SK-N-SH (cell line): ENCODE results near the gene TNK2. TPM values are rescaled to one million over a fixed set of nuclear protein-coding genes. Genes with fewer than 3 reads are reported as not detected.

Source experiments
- CTCF ChIA-PET: fragments of 300-600, 350-600 bp; formaldehyde crosslinking; extraction: SDS; loops from one replicate; lab custom pipeline; 2021; lab: Yijun Ruan, JAX
- POLR2A ChIA-PET: fragments of 350-600 bp; sonication (Branson Sonifier 250); formaldehyde crosslinking; extraction: SDS; loops from one replicate; lab custom pipeline; 2020; ENCODE audit warnings: antibody characterized with exemption, inconsistent platforms; lab: Yijun Ruan, JAX
- DNase-seq: peaks from one replicate; pipeline ENCODE4 v3.0.0; 2012
- H2AFZ ChIP-seq: fragments of 200-600 bp; sonication (generic); 2 replicates; pipeline ENCODE4 v1.8.1; 2016; ENCODE audit warnings: antibody characterized with exemption, mild to moderate bottlenecking, low read depth
- H3F3A ChIP-seq: fragments of 200-600 bp; sonication (generic); replicated peaks from 2 replicates; pipeline ENCODE3; 2016; ENCODE audit warnings: antibody characterized with exemption, mild to moderate bottlenecking; ENCODE audit not compliant: insufficient read depth
- H3K27ac ChIP-seq, 2 experiments: fragments of 200-500 bp in 1 of 2; fragments of 200-600 bp in 1 of 2; sonication (Bioruptor generic) in 1 of 2; sonication (generic), shearing (Covaris generic) in 1 of 2; 2 replicates each; pipeline versions ENCODE4 v1.5.1 to v1.6.1; 2014 to 2016; ENCODE audit warnings: low read depth in 2 of 2, inconsistent platforms in 1 of 2, low read length in 1 of 2, mild to moderate bottlenecking in 1 of 2, mixed read lengths in 1 of 2
- H3K27me3 ChIP-seq: fragments of 200-600 bp; sonication (generic), shearing (Covaris generic); 2 replicates; pipeline ENCODE4 v1.6.1; 2016; ENCODE audit warnings: mixed run types; ENCODE audit not compliant: insufficient read depth
- H3K36me3 ChIP-seq, 2 experiments: fragments of 200-500 bp in 1 of 2; fragments of 200-600 bp in 1 of 2; sonication (Bioruptor generic) in 1 of 2; sonication (generic) in 1 of 2; replicated peaks in 1 of 2; 2 replicates each; pipeline versions ENCODE3 to v1.5.1; 2014 to 2016; ENCODE audit warnings: low read length in 1 of 2, mild to moderate bottlenecking in 1 of 2; ENCODE audit not compliant: insufficient read depth in 2 of 2, control insufficient read depth in 1 of 2
- H3K4me1 ChIP-seq, 2 experiments: fragments of 200-500 bp in 1 of 2; fragments of 200-600 bp in 1 of 2; sonication (Bioruptor generic) in 1 of 2; sonication (generic), shearing (Covaris generic) in 1 of 2; 2 replicates each; pipeline versions ENCODE4 v1.5.1 to v1.6.1; 2014 to 2016; ENCODE audit warnings: low read depth in 1 of 2, low read length in 1 of 2, mixed run types in 1 of 2; ENCODE audit not compliant: insufficient read depth in 2 of 2, control insufficient read depth in 1 of 2
- H3K4me2 ChIP-seq: fragments of 200-600 bp; sonication (generic), shearing (Covaris generic); 2 replicates; pipeline ENCODE4 v1.6.1; 2017; ENCODE audit warnings: mixed run types
- H3K4me3 ChIP-seq, 2 experiments: fragments of 200-500 bp in 1 of 2; fragments of 200-600 bp in 1 of 2; sonication (Bioruptor generic) in 1 of 2; sonication (generic), shearing (Covaris generic) in 1 of 2; 2 replicates each; pipeline versions ENCODE4 v1.5.1 to v1.8.1; 2014 to 2016; ENCODE audit warnings: low read depth in 2 of 2, inconsistent platforms in 1 of 2, low read length in 1 of 2, mild to moderate bottlenecking in 1 of 2, mixed read lengths in 1 of 2, moderate library complexity in 1 of 2
- H3K79me2 ChIP-seq: fragments of 200-600 bp; sonication (generic); 2 replicates; pipeline ENCODE4 v1.8.1; 2017; ENCODE audit warnings: mild to moderate bottlenecking; ENCODE audit not compliant: insufficient read depth
- H3K9ac ChIP-seq: fragments of 200-600 bp; sonication (generic); 2 replicates; pipeline ENCODE4 v1.6.1; 2017; ENCODE audit warnings: mixed run types
- H3K9me2 ChIP-seq: fragments of 200-600 bp; sonication (generic); 2 replicates; pipeline ENCODE4 v1.6.1; 2017; ENCODE audit warnings: mixed run types
- H3K9me3 ChIP-seq: fragments of 200-600 bp; sonication (generic); 2 replicates; pipeline ENCODE4 v1.6.1; 2017; ENCODE audit warnings: mixed run types, mild to moderate bottlenecking, moderate library complexity
- H4K20me1 ChIP-seq: fragments of 200-600 bp; sonication (generic); 2 replicates; pipeline ENCODE4 v1.6.1; 2017; ENCODE audit warnings: mild to moderate bottlenecking, mixed run types; ENCODE audit not compliant: insufficient read depth
- CHD2 ChIP-seq: fragments of 150-350 bp; IDR thresholded peaks from 2 replicates; pipeline ENCODE4 v1.6.1; 2018; ENCODE audit warnings: low read length; ENCODE audit not compliant: partially characterized antibody
- ELF1 ChIP-seq: IDR thresholded peaks from 2 replicates; pipeline ENCODE4 v1.4.0; 2012
- EP300 ChIP-seq, 2 experiments: IDR thresholded peaks; 2 replicates each; pipeline versions ENCODE4 v1.4.0 to v1.6.1; 2012; ENCODE audit warnings: borderline replicate concordance in 1 of 2, low read depth in 1 of 2, low read length in 1 of 2
- FOSL2 ChIP-seq: IDR thresholded peaks from 2 replicates; pipeline ENCODE4 v1.4.0; 2012; ENCODE audit warnings: low read depth, mild to moderate bottlenecking, moderate library complexity, borderline replicate concordance
- FOXM1 ChIP-seq: IDR thresholded peaks from 2 replicates; pipeline ENCODE4 v1.4.0; 2012; ENCODE audit warnings: low read depth, mild to moderate bottlenecking
- GABPA ChIP-seq: IDR thresholded peaks from 2 replicates; pipeline ENCODE4 v1.4.0; 2012; ENCODE audit warnings: low read depth, mild to moderate bottlenecking
- GATA2 ChIP-seq: sonication (generic); formaldehyde crosslinking; IDR thresholded peaks from 2 replicates; pipeline ENCODE4 v1.5.0; 2020; ENCODE audit warnings: mild to moderate bottlenecking, missing genetic modification reagents
- JUND ChIP-seq: IDR thresholded peaks from 2 replicates; pipeline ENCODE4 v1.4.0; 2012
- MEF2A ChIP-seq: IDR thresholded peaks from 2 replicates; pipeline ENCODE4 v1.4.0; 2012; ENCODE audit warnings: low read depth, borderline replicate concordance
- NFIC ChIP-seq: IDR thresholded peaks from 2 replicates; pipeline ENCODE4 v1.4.0; 2012; ENCODE audit warnings: borderline replicate concordance
- NRF1 ChIP-seq: IDR thresholded peaks from 2 replicates; pipeline ENCODE4 v1.6.1; 2012; ENCODE audit warnings: low read depth, mild to moderate bottlenecking, low read length
- POLR2AphosphoS5 ChIP-seq: IDR thresholded peaks from 2 replicates; pipeline ENCODE4 v1.6.1; 2012; ENCODE audit warnings: low read depth, low read length
- RFX5 ChIP-seq: IDR thresholded peaks from 2 replicates; pipeline ENCODE4 v1.6.1; 2012; ENCODE audit warnings: mild to moderate bottlenecking, improper control_type of control experiment, low read length
- RXRA ChIP-seq: IDR thresholded peaks from 2 replicates; pipeline ENCODE4 v1.4.0; 2012; ENCODE audit warnings: low read depth, mild to moderate bottlenecking, borderline replicate concordance
- SMC3 ChIP-seq: IDR thresholded peaks from 2 replicates; pipeline ENCODE4 v1.6.1; 2012; ENCODE audit warnings: low read depth, low read length, improper control_type of control experiment
- TAF1 ChIP-seq: IDR thresholded peaks from 2 replicates; pipeline ENCODE4 v1.6.1; 2012; ENCODE audit warnings: low read depth, mild to moderate bottlenecking, low read length, moderate library complexity, borderline replicate concordance
- TCF12 ChIP-seq: IDR thresholded peaks from 2 replicates; pipeline ENCODE4 v1.4.0; 2012
- YY1 ChIP-seq: IDR thresholded peaks from 2 replicates; pipeline ENCODE4 v1.4.0; 2012; ENCODE audit warnings: low read depth, mild to moderate bottlenecking
- WGBS: methylation state at CpG from one replicate; pipeline ENCODE4 v1.1.6; 2017; ENCODE audit warnings: low lambda C conversion rate; 5-methylcytosine and 5-hydroxymethylcytosine counted together
- polyA plus RNA-seq, 3 experiments: library from polyadenylated mRNA; depleted of rRNA; stranded (reverse); fragments of >200 nt; gene quantifications; 2 replicates each; pipeline ENCODE4 v1.2.3, GENCODE V29; 2012
- TF ChIP-seq, protein P1 (sequence below): IDR thresholded peaks from 2 replicates; pipeline ENCODE4 v1.4.0; 2012; ENCODE audit warnings: low read depth, borderline replicate concordance

The TNK2 gene
- polyA plus RNA-seq, 1 of the 3 experiments (the other 2 are of a cell fraction): 17.3 TPM

DNA sequence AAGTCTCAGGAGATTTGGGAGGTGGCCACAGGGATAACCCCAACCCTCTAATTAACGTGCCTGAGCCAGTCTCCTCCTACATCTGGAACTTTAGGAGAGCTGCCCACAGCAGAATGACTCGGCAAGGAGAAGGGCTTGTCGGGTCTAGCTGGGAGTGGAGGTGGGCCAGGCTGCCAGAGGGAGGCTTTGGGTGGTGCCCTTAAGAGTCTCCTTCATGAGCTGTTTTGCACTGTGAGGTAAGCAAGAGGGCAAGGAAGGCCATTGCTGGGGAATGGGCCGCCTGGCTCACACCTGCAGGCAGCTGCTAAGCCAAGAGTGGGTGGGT, 3.6 kb upstream of the TNK2 start:
- H2AFZ ChIP-seq: no peak overlapping the region
- H3K27ac ChIP-seq: no peak overlapping the region
- H3K9me3 ChIP-seq: no peaks in the 10 kb centered on the region
- 83% methylated on average over 4 of the region's 4 CpGs for WGBS
- H3K36me3 ChIP-seq: no peaks in the 10 kb centered on the region
- no peak for DNase-seq
- no peaks in the 10 kb centered on the region for H3K9me2 ChIP-seq
- no peak overlapping the region for H3K4me2 ChIP-seq
- peaks cover 14 to 29% of the 10 kb centered on the region in 2 experiments; a peak in 2 of 4 replicates for H3K4me1 ChIP-seq
- no peak overlapping the region for H3K4me3 ChIP-seq
- POLR2A ChIA-PET: no interaction called here
- no peak overlapping the region for H3K9ac ChIP-seq
- peaks cover 14% of the 10 kb centered on the region for H4K20me1 ChIP-seq
- H3K79me2 ChIP-seq: peaks cover 14% of the 10 kb centered on the region; the same call in 1 of the 2 replicates
- CTCF ChIA-PET: interaction anchor here (0.6 to 8.1 kb wide), 6 partner anchors 9 to 61 kb away, joined by 4 to 141 read pairs (median 6); no protein-coding TSS in a partner anchor
- H3F3A ChIP-seq: no peaks in the 10 kb centered on the region
- no peaks in the 10 kb centered on the region for H3K27me3 ChIP-seq
- TF ChIP-seq FOSL2 (no peak), NRF1 (no peak), EP300 (IDR thresholded peaks at IDR 0.05; ENCODE audit: borderline replicate concordance in 1 of 2, low read depth in 1 of 2, low read length in 1 of 2) (no peak), CHD2 (no peak), SMC3 (no peak), JUND (no peak), POLR2AphosphoS5 (no peak), TCF12 (no peak), GABPA (no peak), FOXM1 (no peak), NFIC (no peak), MEF2A (no peak), RXRA (no peak), YY1 (no peak)
- TF ChIP-seq, protein P1, sequence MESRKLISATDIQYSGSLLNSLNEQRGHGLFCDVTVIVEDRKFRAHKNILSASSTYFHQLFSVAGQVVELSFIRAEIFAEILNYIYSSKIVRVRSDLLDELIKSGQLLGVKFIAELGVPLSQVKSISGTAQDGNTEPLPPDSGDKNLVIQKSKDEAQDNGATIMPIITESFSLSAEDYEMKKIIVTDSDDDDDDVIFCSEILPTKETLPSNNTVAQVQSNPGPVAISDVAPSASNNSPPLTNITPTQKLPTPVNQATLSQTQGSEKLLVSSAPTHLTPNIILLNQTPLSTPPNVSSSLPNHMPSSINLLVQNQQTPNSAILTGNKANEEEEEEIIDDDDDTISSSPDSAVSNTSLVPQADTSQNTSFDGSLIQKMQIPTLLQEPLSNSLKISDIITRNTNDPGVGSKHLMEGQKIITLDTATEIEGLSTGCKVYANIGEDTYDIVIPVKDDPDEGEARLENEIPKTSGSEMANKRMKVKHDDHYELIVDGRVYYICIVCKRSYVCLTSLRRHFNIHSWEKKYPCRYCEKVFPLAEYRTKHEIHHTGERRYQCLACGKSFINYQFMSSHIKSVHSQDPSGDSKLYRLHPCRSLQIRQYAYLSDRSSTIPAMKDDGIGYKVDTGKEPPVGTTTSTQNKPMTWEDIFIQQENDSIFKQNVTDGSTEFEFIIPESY: no peak
- TF ChIP-seq, all 33 proteins: peak for 0

DNA sequence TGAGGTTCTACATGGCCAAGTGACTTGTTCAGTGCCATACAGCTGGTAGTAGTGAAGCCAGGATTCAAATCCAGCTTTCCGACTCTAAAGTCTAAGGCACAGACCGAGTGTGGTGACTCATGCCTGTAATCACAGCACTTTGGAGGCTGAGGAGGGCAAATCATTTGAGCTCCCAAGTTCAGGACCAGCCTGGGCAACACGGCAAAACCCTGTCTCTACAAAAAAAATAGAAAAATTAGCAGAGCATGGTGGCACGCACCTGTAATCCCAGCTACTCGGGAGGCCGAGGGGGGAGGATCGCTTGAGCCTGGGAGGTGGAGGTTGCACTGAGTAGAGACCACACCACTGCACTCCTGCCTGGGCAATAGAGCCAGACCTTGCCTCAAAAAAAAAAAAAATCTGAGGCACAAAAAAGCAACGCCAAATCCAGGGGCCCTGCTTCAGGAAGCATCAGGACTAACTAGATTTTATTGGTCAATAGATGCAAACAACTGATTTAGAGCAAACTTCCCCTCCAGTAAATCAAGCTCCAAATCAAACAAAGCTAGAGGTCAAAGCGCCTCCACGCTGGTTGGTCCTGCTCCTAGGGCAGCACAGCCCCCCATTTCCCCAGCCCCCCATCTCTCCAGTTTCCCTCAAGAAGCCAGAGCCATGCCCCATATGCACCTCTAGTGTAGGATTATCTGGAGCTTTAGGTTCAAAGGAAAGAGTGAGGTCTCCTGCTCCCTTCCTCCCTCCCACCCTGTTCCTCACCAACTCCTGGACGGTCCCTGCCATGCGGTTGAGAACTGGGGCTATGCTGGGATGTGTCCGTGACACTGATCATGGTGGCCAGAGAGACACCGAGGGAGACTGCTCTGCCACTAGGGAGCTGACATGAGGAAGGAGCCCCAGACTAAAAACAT, 2.9 kb upstream of the TNK2 start:
- 91% methylated on average over 13 of the region's 14 CpGs for WGBS
- TF ChIP-seq ELF1: no peak
- TF ChIP-seq POLR2AphosphoS5: no peak
- no peak for TF ChIP-seq TAF1
- no peak for TF ChIP-seq TCF12
- TF ChIP-seq RFX5: no peak
- TF ChIP-seq SMC3: no peak
- no peak for TF ChIP-seq FOSL2
- TF ChIP-seq, protein P1: no peak
- no peak for TF ChIP-seq MEF2A
- TF ChIP-seq GATA2 (CRISPR knock-in tag): no peak
- H3F3A ChIP-seq: no peaks in the 10 kb centered on the region
- ChIA-PET CTCF (interaction anchor here (0.6 to 8.1 kb wide), 6 partner anchors 10 to 61 kb away, joined by 3 to 141 read pairs (median 6); no protein-coding TSS in a partner anchor), POLR2A (no interaction called here)
- no peak overlapping the region for H3K27ac ChIP-seq
- H4K20me1 ChIP-seq: peaks cover 20% of the 10 kb centered on the region
- no peaks in the 10 kb centered on the region for H3K9me3 ChIP-seq
- no peak overlapping the region for H3K4me3 ChIP-seq
- H3K27me3 ChIP-seq: no peaks in the 10 kb centered on the region
- no peaks in the 10 kb centered on the region for H3K9me2 ChIP-seq
- no peak for DNase-seq
- no peak overlapping the region for H2AFZ ChIP-seq
- peaks cover 14 to 34% of the 10 kb centered on the region in 2 experiments; a peak in 2 of 4 replicates for H3K4me1 ChIP-seq
- no peak overlapping the region for H3K4me2 ChIP-seq
- no peak overlapping the region for H3K9ac ChIP-seq
- H3K79me2 ChIP-seq: peaks cover 20% of the 10 kb centered on the region
- no peaks in the 10 kb centered on the region for H3K36me3 ChIP-seq
